H1 (cell line): Measurements from ENCODE around the gene TMPRSS13. TPM values are rescaled to one million over a fixed set of nuclear protein-coding genes. Genes with fewer than 3 reads are reported as not detected.

Source experiments
- BRCA1 ChIP-seq: IDR thresholded peaks from 2 replicates; pipeline ENCODE4 v1.6.1; 2012; ENCODE audit warnings: low read depth, low read length, improper control_type of control experiment
- HDAC2 ChIP-seq, 2 experiments: fragments of 300-600 bp in 1 of 2; sonication (generic) in 1 of 2; IDR thresholded peaks; 2 replicates each; pipeline ENCODE4 v1.6.1; 2011 to 2012; ENCODE audit warnings: low read depth in 2 of 2, low read length in 2 of 2, mild to moderate bottlenecking in 2 of 2, moderate library complexity in 2 of 2, borderline replicate concordance in 1 of 2, inconsistent platforms in 1 of 2
- polyA plus RNA-seq, 7 experiments: library from polyadenylated mRNA; depleted of rRNA in 3 of 7; stranded (reverse) in 5 of 7; unstranded in 2 of 7; fragments of >200 nt in 5 of 7; fragments of 200-250 nt in 2 of 7; gene quantifications; 1 replicate in 5 of 7; 2 replicates in 1 of 7; 4 replicates in 1 of 7; pipeline versions ENCODE4 v1.2.1 to v1.2.3, GENCODE V29; 2011 to 2013; ENCODE audit warnings: missing spikeins in 2 of 7, mixed read lengths in 2 of 7
- total RNA-seq: library from RNA; stranded (reverse); fragmentation: NEBNext Ultra II Directional; extraction: Animal tissue kit (Norgen Biotek cat#: 25700); gene quantifications from 2 replicates; pipeline ENCODE4 v1.2.1, GENCODE V29; 2021
- TF ChIP-seq, protein P1 (sequence below): IDR thresholded peaks from 2 replicates; pipeline ENCODE4 v1.6.1; 2012; ENCODE audit warnings: inconsistent platforms

Gene TMPRSS13
- total and polyA plus RNA-seq, 2 of the 8 experiments (the other 6 are each of a cell fraction or from before 2014, with no cell fraction given) = 0.61 to 0.79 TPM

DNA sequence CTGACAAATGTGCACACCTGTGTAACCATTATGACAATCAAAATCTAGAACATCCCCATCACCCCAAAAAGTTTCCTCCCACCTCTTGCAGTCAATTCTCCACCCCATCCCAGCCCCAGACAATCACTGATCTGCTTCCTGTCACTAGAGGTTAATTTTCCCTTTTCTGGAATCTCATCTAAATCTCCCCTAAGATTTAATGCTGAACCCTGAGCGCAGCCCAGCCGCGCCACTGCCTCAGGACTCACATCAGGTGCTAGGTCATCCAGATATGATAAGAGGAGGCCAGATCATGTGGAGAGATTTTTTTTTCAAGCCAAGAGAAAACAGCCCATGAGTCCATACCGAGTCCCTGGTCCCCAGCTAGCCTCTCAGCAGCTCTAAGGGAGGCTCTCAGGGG, 4.3 kb upstream of the TMPRSS13 start (continued):
- no peak for TF ChIP-seq HDAC2 (IDR thresholded peaks at IDR 0.05; ENCODE audit: borderline replicate concordance in 1 of 2, low read depth in 2 of 2, low read length in 2 of 2)
- TF ChIP-seq BRCA1 = no peak
- TF ChIP-seq, protein P1, sequence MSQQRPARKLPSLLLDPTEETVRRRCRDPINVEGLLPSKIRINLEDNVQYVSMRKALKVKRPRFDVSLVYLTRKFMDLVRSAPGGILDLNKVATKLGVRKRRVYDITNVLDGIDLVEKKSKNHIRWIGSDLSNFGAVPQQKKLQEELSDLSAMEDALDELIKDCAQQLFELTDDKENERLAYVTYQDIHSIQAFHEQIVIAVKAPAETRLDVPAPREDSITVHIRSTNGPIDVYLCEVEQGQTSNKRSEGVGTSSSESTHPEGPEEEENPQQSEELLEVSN = no peak
- TF ChIP-seq, all 59 proteins: peak for 0
